AG09319 (cell line): Measurements from ENCODE around the gene ANKRD53.

ENCODE experiments used
- DNase-seq: peaks from one replicate; pipeline ENCODE4 v3.0.0-alpha.2; 2010; ENCODE audit warnings: low read depth; ENCODE audit errors: extremely low read depth
- TF ChIP-seq, protein P1 (sequence below): IDR thresholded peaks from 2 replicates; pipeline ENCODE4 v1.5.1; 2011; ENCODE audit warnings: low read depth, mild to moderate bottlenecking, inconsistent platforms, low read length, moderate library complexity

ANKRD53 gene

DNA sequence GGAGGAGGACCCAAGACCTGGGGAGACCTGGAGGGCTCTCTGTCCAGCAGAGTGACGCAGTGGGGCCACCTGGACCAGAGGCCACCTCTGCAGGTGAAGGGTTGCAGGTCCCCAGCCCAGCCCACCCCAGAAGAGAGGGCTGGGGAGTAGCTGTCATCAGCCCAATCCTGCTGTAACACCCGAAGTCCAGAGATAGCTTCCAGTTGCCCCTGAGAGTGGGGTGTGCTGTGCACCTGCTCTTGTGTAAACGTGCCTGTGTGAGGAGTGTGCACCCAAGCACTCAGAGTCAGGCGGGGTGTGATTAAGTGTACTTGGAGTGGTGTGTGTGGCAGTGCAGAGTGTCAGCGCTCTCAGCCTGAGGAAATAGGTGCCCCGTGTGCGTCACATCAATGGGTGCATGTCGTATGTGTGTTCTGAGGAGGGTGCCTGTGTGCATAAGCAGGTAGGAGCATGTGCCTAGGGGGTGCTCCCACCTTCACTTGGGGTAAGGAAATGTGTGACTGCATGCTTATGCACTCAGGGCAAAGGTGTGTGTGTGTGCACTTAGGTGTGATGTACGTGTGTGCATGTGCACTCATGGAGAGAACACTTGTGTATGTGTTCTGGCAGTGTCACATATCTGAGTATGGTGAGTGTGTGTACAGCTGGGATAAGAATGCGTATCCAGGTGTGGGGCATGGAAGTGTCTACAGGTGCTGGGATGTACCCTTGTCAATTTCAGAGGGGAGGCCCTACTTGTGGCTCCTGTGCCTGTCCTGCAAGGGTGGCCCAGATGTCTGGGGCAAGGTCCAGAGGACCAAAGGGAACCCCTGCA, 42.1 kb upstream of the ANKRD53 start:
- TF ChIP-seq, protein P1, sequence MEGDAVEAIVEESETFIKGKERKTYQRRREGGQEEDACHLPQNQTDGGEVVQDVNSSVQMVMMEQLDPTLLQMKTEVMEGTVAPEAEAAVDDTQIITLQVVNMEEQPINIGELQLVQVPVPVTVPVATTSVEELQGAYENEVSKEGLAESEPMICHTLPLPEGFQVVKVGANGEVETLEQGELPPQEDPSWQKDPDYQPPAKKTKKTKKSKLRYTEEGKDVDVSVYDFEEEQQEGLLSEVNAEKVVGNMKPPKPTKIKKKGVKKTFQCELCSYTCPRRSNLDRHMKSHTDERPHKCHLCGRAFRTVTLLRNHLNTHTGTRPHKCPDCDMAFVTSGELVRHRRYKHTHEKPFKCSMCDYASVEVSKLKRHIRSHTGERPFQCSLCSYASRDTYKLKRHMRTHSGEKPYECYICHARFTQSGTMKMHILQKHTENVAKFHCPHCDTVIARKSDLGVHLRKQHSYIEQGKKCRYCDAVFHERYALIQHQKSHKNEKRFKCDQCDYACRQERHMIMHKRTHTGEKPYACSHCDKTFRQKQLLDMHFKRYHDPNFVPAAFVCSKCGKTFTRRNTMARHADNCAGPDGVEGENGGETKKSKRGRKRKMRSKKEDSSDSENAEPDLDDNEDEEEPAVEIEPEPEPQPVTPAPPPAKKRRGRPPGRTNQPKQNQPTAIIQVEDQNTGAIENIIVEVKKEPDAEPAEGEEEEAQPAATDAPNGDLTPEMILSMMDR = no peak
- DNase-seq = no peak

DNA sequence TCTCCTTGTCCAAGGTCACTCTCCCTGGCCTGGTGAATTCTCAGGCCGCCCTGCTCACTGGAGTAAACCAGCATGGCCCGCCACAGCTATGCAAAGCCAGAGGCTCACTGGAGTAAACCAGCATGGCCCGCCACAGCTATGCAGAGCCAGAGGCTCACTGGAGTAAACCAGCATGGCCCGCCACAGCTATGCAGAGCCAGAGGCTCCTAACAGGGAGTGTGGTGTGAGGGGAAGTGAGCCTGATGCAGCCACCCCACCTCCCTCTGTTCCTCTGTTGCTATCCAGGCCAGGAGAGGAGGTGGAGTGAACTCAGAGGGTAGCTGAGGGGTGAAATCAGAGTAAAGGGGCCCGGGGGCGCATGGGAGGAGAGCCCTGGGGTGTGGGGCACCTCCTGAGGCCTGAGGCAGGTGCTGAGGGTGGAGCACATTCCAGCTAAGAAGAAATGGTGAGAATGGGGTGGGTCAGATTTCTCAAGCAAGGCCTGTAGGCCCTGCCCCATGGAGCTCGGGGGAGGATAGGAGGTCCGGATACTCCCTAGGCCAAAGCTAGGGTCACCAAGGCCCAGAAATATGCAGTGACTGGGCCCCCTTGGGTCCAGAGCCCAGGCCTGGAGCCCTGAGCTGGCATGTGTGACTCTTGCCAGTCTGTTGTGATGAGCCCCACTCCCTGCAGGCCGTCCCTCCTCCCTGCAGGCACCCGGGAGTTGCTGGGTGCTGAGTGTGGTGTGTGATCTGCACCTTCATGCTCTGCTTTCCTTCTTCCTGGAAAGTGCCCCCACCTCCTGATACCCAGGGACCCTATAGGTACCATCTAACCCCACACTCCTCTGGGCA, 41.2 kb upstream of the ANKRD53 start:
- no peak for DNase-seq
- TF ChIP-seq, protein P1 = no peak

DNA sequence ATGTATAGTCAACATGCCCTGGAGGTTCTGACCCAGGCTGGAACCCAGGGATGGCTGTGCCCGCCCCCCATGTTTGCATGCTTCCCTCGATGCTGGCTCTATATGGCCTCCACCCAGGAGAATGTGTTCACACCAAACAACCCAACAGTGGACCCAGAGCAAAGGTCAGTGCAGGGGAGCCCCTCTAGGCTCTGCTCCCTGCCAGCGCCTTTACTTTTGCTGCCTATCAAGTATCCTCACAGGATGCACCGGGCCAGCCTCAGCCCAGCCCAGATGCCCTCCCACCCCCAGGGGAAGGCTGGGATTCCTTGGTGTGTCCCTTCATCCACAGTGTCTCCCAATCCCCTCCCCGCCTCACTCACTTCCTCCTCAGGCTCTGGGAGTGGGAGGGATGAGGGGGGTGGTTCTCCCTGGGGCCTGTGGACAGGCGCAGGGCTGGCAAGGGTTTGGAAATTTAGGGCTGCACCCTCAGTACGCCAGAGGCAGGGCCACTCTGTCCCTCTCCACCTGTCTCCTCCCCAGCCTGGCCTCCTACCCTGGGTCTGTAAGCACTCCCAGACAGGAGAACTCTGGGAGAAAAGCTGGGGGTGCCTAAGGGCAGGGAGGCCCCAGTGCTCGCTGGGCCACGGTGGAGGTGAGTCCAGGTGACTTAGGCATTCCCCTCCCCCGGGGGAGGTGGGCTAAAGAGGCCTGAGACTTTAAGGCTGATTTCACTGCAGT, 40.4 kb upstream of the ANKRD53 start:
- TF ChIP-seq, protein P1 = no peak
- DNase-seq = no peak

DNA sequence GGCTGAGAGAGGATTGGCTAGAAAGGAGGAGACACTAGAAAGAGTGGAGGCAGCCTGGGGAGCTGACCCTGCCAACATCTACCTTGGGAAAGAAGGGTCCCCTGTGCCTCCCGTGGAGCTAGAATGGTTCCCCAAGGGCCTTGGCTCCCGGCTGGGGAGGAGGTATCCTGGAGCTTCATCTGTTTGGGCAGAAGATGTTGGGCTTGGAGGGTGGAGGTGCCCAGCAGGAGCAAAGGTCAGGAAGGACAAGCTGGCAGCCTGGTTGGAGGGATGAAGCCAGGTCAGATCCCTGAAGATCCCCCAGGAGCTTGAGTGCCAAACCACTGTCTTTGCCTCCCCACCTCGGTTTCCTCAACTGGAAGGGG, 39.9 kb upstream of the ANKRD53 start:
- DNase-seq = no peak
- TF ChIP-seq, protein P1 = no peak

DNA sequence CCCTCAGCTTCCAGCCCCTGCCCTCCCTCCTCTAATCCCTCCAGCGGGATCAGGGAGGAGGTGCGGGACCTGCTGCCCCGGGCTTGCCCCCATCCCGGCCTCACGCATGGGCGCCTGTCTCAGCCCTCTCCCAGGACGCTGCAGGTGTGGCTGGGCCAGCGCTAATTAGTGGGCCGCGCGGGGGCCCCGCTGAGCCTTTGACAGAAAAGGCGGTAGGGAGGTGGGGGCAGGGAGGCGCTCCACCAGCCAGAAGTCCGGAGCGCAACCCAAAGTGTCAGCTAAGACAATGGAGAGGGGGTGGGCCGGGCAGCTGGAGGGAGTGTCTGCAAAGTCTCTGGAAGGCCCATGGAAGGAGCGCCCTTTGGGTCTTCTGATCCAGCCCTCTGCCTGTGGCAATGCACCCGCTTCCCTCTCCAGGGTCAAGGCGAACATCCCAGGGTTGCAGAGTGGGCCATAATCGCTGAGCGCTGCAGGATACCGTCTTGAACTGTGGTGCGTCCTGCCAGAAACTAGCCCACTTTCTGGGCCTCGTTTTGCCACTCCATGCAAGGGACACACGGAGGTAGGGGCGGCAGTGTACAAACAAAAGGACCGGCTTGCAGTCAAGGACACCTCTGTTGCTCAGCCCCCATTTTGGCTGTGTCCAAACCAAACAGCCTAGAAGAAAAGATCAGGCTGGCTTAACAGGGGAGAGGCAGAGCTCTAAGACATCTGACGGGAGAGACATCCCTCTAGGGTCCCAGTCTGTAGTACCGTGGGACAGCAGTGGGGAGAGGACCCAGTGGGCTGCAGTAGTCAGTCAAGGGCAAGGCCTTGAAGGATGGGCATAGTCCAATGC, 39.2 kb upstream of the ANKRD53 start:
- TF ChIP-seq, protein P1 = no peak
- no peak for DNase-seq

DNA sequence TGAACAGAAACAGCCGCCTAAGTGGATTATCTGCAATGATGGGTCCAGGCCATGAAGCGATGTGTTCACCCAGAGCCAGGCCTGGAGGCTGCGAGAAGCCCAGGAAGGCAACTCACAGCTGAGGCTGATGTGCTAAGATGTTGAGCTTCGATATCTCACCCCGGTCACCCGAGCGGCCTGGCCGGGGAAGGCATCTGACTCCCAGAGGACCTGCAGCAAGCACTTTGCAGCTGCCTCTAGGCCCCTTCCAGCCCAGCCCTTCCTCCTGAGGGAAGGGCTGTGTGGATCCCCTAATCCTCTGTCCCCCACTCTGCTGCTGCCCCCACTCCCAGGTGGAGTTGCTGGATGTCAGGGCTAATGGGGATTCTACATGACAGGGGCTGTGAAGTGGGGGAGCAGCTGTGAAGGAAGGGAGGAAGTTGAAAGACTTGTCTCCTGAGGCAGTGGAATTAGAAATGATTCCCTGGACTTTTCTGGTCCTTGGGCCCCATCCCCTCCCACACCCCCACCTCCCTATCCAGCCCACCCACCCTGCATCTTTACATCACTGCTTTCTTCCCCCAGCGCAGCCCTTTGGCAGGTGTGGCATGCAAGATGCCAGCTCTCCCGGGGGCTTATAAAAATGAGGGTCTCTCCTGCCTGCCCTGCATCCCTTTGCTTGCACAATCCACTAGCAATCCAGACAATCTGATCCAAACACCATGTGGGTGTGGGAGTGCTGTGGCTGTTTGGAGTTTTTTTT, 38.4 kb upstream of the ANKRD53 start:
- TF ChIP-seq, protein P1 = no peak
- no peak for DNase-seq
